B cell (primary cell): ENCODE results near the gene C20orf144. TPM values are rescaled to one million over a fixed set of nuclear protein-coding genes. Genes with fewer than 3 reads are reported as not detected.

ENCODE experiments used
- ATAC-seq: fragments of 200-7000 bp; cut with Tn5 transposase; one replicate; pipeline ENCODE4 v1.10.0; 2021; ENCODE audit warnings: low read depth, mild to moderate bottlenecking, moderate number of reproducible peaks, moderate library complexity
- CTCF ChIA-PET: fragments of 350-600 bp; sonication (Branson Sonifier 250); formaldehyde crosslinking; loops from one replicate; lab custom pipeline; 2021; ENCODE audit warnings: antibody characterized with exemption, inconsistent platforms; lab: Charles Lee
- POLR2A ChIA-PET: fragments of 350-600 bp; sonication (Branson Sonifier 250); formaldehyde crosslinking; loops from one replicate; lab custom pipeline; 2021; ENCODE audit warnings: antibody characterized with exemption; lab: Charles Lee
- DNase-seq: peaks from one replicate; pipeline ENCODE4 v3.0.0; 2013
- H2AFZ ChIP-seq: 2 replicates; pipeline ENCODE4 v1.6.1; 2012; ENCODE audit warnings: mild to moderate bottlenecking, low read depth, low read length; ENCODE audit not compliant: insufficient read depth, poor library complexity, severe bottlenecking
- H3K27ac ChIP-seq, 2 donors: 1 replicate in 1 of 2; 2 replicates in 1 of 2; pipeline ENCODE4 v1.5.1; 2012 to 2013; ENCODE audit warnings: low read length in 2 of 2, mild to moderate bottlenecking in 2 of 2, moderate library complexity in 1 of 2
- H3K27me3 ChIP-seq, 4 experiments: fragments of 200-600 bp in 1 of 4; sonication (generic) in 1 of 4; replicated peaks in 1 of 4; 1 replicate in 2 of 4; 2 replicates in 2 of 4; pipeline versions ENCODE4 v1.6.1 to v1.7.0; 2013 to 2016; ENCODE audit warnings: low read length in 3 of 4, mild to moderate bottlenecking in 2 of 4, mixed read lengths in 1 of 4, moderate library complexity in 1 of 4; ENCODE audit not compliant: insufficient read depth in 4 of 4, control insufficient read depth in 3 of 4; ENCODE audit errors: control extremely low read depth in 1 of 4
- H3K36me3 ChIP-seq, 2 experiments: replicated peaks in 1 of 2; 1 replicate in 1 of 2; 2 replicates in 1 of 2; pipeline versions ENCODE4 v1.6.1 to v1.7.1; 2013; ENCODE audit warnings: low read length in 1 of 2; ENCODE audit not compliant: insufficient read depth in 2 of 2, control insufficient read depth in 1 of 2; ENCODE audit errors: control extremely low read depth in 1 of 2, extremely low read depth in 1 of 2
- H3K4me1 ChIP-seq, 2 donors: fragments of 200-600 bp in 1 of 2; sonication (generic) in 1 of 2; 1 replicate in 1 of 2; 2 replicates in 1 of 2; pipeline versions ENCODE4 v1.5.1 to v1.6.1; 2013 to 2017; ENCODE audit warnings: low read length in 2 of 2; ENCODE audit not compliant: control insufficient read depth in 2 of 2, insufficient read depth in 2 of 2
- H3K4me2 ChIP-seq: replicated peaks from 2 replicates; pipeline ENCODE3; 2012; ENCODE audit warnings: mild to moderate bottlenecking, low read depth, low read length; ENCODE audit not compliant: poor library complexity, severe bottlenecking
- H3K4me3 ChIP-seq, 5 experiments: fragments of 200-600 bp in 1 of 5; sonication (generic) in 1 of 5; 1 replicate in 3 of 5; 2 replicates in 2 of 5; pipeline versions ENCODE4 v1.5.1 to v1.7.0; 2011 to 2016; ENCODE audit warnings: low read length in 4 of 5, mild to moderate bottlenecking in 4 of 5, low read depth in 2 of 5, control low read depth in 1 of 5, moderate library complexity in 1 of 5; ENCODE audit not compliant: insufficient read depth in 1 of 5; ENCODE audit errors: control extremely low read depth in 1 of 5, extremely low read depth in 1 of 5
- H3K79me2 ChIP-seq: fragments of 200-600 bp; sonication (generic); one replicate; pipeline ENCODE4 v1.6.0; 2016; ENCODE audit warnings: low read length; ENCODE audit not compliant: control insufficient read depth, insufficient read depth
- H3K9ac ChIP-seq: fragments of 200-600 bp; sonication (generic); 2 replicates; pipeline ENCODE4 v1.6.1; 2017; ENCODE audit warnings: mild to moderate bottlenecking, low read length, moderate library complexity
- H3K9me3 ChIP-seq, 3 donors: one replicate each; pipeline versions ENCODE4 v1.6.1 to v1.7.1; 2013; ENCODE audit warnings: low read length in 2 of 3; ENCODE audit not compliant: control insufficient read depth in 2 of 3, insufficient read depth in 1 of 3; ENCODE audit errors: control extremely low read depth in 1 of 3
- H4K20me1 ChIP-seq: 2 replicates; pipeline ENCODE4 v1.6.0; 2012; ENCODE audit warnings: mild to moderate bottlenecking, low read length; ENCODE audit not compliant: insufficient read depth, control insufficient read depth, poor library complexity, severe bottlenecking
- H3K27ac Mint-ChIP-seq: one replicate; pipeline ENCODE4 v1.8.0; 2021; ENCODE audit warnings: mixed read lengths
- H3K27me3 Mint-ChIP-seq: one replicate; pipeline ENCODE4 v1.8.0; 2021; ENCODE audit warnings: mixed read lengths
- H3K4me1 Mint-ChIP-seq: one replicate; pipeline ENCODE4 v1.8.0; 2021; ENCODE audit warnings: mixed read lengths
- H3K4me3 Mint-ChIP-seq: one replicate; pipeline ENCODE4 v1.8.0; 2021; ENCODE audit warnings: mixed read lengths
- H3K9me3 Mint-ChIP-seq: one replicate; pipeline ENCODE4 v1.8.0; 2022; ENCODE audit warnings: mixed read lengths; ENCODE audit not compliant: insufficient read depth
- EZH2 ChIP-seq: IDR thresholded peaks from 2 replicates; pipeline ENCODE4 v1.6.1; 2012; ENCODE audit warnings: borderline replicate concordance, low read depth, mild to moderate bottlenecking, moderate library complexity, low read length; ENCODE audit not compliant: insufficient read depth, poor library complexity, severe bottlenecking
- WGBS: methylation state at CpG from one replicate; pipeline ENCODE4 v1.1.5; 2013; ENCODE audit warnings: missing lambda C conversion rate; ENCODE audit not compliant: insufficient coverage; 5-methylcytosine and 5-hydroxymethylcytosine counted together
- intact Hi-C: fragments of 100-400 bp; cut with micrococcal nuclease; formaldehyde crosslinking; loops from one replicate; pipeline ENCODE4 v1.10.0; 2022
- polyA plus RNA-seq: library from polyadenylated mRNA; depleted of rRNA; stranded (reverse); fragments of >200 nt; gene quantifications from 2 replicates; pipeline ENCODE4 v1.2.3, GENCODE V29; 2012
- total RNA-seq, 2 donors: library from RNA; stranded (reverse); fragments of 120-200 nt in 1 of 2; gene quantifications; 1 replicate in 1 of 2; 2 replicates in 1 of 2; pipeline versions ENCODE4 v1.2.3 to v1.2.4, GENCODE V29; 2013 to 2022
- TF ChIP-seq, protein P1 (sequence below): fragments of 200-600 bp; IDR thresholded peaks from one replicate; pipeline ENCODE4 v1.8.0; 2022; ENCODE audit warnings: antibody characterized with exemption, mild to moderate bottlenecking

The C20orf144 gene
- total and polyA plus RNA-seq, 2 donors (not counting 1 experiment from before 2014, with no cell fraction given), result 0.27 to 0.44 TPM

DNA sequence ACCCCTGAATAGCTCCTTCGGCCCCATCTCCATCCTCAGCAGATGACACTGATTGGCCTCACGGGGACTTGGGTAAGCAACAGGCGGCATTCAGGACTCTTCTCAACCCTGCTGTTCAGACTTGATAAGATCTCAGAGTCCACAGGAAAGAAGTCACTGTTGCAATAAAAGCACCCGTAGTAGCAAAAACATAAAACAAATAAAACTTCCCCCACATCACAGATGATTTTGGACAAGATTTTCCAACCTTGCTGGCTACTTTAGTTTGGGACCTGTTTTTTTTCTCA, 17.1 kb upstream of the C20orf144 start:
- intact Hi-C loops, result no loop called here
- Histone ChIP-seq H3K27ac (no peak overlapping the region), H4K20me1 (no peaks in the 10 kb centered on the region), H3K9me3 (no peaks in the 10 kb centered on the region), H3K27me3 (no peaks in the 10 kb centered on the region), H3K4me3 (no peak overlapping the region), H3K4me2 (no peak overlapping the region), H2AFZ (no peak overlapping the region), H3K79me2 (no peaks in the 10 kb centered on the region), H3K9ac (no peak overlapping the region), H3K4me1 (no peaks in the 10 kb centered on the region), H3K36me3 (peaks cover 0 to 43% of the 10 kb centered on the region in 2 experiments)
- WGBS, result 98% methylated on average over 3 of the region's 4 CpGs
- Mint-ChIP-seq H3K9me3 (no peaks in the 10 kb centered on the region), H3K27me3 (no peaks in the 10 kb centered on the region), H3K4me3 (no peak overlapping the region), H3K27ac (peak overlapping the region; percentile 37), H3K4me1 (peaks cover 4% of the 10 kb centered on the region)
- DNase-seq (no peak), ATAC-seq (no peak)
- POLR2A ChIA-PET, result no interaction called here
- CTCF ChIA-PET, result interaction anchor here (0.7 to 1.2 kb wide), 2 partner anchors 23 to 188 kb away, joined by 4 read pairs; no protein-coding TSS in a partner anchor
- TF ChIP-seq EZH2, result no peak
- TF ChIP-seq, protein P1, sequence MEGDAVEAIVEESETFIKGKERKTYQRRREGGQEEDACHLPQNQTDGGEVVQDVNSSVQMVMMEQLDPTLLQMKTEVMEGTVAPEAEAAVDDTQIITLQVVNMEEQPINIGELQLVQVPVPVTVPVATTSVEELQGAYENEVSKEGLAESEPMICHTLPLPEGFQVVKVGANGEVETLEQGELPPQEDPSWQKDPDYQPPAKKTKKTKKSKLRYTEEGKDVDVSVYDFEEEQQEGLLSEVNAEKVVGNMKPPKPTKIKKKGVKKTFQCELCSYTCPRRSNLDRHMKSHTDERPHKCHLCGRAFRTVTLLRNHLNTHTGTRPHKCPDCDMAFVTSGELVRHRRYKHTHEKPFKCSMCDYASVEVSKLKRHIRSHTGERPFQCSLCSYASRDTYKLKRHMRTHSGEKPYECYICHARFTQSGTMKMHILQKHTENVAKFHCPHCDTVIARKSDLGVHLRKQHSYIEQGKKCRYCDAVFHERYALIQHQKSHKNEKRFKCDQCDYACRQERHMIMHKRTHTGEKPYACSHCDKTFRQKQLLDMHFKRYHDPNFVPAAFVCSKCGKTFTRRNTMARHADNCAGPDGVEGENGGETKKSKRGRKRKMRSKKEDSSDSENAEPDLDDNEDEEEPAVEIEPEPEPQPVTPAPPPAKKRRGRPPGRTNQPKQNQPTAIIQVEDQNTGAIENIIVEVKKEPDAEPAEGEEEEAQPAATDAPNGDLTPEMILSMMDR, result no peak

DNA sequence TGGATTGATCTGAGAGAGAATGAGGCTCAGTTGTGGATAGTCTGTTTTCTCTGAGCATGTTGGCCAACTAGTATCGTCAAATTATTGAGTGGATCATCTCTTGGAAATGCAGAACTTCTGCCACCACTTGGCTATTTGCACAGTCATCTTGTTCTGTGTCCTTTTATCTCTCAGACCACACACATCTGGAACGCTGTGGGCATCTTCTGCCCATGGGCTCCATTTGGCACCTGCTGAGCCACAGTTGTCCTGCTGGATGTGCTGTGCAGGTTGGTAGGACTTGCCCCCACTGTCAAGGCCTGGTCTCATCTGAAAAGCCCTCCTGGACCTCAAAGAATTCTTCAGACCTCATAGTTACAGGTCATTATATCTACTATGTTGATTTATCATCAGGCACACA, 16.7 kb upstream of the C20orf144 start:
- Histone ChIP-seq H3K9me3 (no peaks in the 10 kb centered on the region), H3K9ac (no peak overlapping the region), H3K27me3 (no peaks in the 10 kb centered on the region), H4K20me1 (no peaks in the 10 kb centered on the region), H2AFZ (no peak overlapping the region), H3K4me1 (no peaks in the 10 kb centered on the region), H3K79me2 (no peaks in the 10 kb centered on the region), H3K27ac (no peak overlapping the region), H3K4me3 (no peak overlapping the region), H3K36me3 (peaks cover 0 to 40% of the 10 kb centered on the region in 2 experiments), H3K4me2 (no peak overlapping the region)
- Mint-ChIP-seq H3K27ac (peak overlapping the region; percentile 37), H3K9me3 (no peaks in the 10 kb centered on the region), H3K4me1 (peaks cover 4% of the 10 kb centered on the region), H3K27me3 (no peaks in the 10 kb centered on the region), H3K4me3 (no peak overlapping the region)
- ChIA-PET POLR2A (no interaction called here), CTCF (no interaction called here)
- no peak for ATAC-seq
- WGBS, result 86% methylated on average over 1 of the region's 2 CpGs
- intact Hi-C loops, result no loop called here
- DNase-seq, result no peak
- TF ChIP-seq, protein P1, result no peak
- no peak for TF ChIP-seq EZH2
